GM18870 (cell line): Measurements from ENCODE around the gene CEMP1.
A peak's percentile ranks its signal among the peaks of the same experiment; 100 is the strongest.

Source experiments
- ATAC-seq: cut with Tn5 transposase; IDR thresholded peaks from one replicate; pipeline ENCODE4 v1.9.1; 2021; ENCODE audit warnings: moderate library complexity; ENCODE audit not compliant: unreplicated experiment

Gene CEMP1

DNA sequence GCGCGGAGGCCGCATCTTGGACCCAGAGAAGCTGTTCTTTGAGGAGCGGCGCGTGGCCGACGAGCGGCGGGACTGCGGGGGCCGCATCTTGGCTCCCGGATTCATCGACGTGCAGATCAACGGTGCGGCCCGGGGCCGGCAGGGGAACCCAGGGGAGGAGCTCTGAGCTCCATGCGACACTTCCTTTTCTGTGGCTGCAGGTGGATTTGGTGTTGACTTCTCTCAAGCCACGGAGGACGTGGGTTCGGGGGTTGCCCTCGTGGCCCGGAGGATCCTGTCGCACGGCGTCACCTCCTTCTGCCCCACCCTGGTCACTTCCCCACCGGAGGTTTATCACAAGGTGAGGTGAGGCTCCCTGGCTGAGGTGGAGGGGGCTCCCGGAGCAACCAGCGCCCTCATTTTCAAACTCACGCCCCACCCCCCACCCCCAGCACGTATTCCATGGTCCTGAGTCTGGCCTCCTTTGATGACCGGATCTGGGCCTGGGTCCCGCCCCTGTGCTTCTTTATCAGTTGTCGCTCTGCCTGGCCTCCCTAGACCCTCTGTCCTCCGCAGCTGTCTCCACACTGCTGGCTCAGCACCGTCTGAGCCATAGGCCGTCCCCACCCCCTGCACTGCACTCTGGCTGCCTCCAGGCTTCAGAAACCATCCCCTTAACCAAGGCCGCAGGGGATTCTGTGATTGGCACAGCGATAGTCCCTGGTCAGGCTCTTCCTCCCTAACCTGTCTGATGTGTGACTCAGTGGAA is 10.2 kb downstream of the CEMP1 start:
- ATAC-seq: no peak

DNA sequence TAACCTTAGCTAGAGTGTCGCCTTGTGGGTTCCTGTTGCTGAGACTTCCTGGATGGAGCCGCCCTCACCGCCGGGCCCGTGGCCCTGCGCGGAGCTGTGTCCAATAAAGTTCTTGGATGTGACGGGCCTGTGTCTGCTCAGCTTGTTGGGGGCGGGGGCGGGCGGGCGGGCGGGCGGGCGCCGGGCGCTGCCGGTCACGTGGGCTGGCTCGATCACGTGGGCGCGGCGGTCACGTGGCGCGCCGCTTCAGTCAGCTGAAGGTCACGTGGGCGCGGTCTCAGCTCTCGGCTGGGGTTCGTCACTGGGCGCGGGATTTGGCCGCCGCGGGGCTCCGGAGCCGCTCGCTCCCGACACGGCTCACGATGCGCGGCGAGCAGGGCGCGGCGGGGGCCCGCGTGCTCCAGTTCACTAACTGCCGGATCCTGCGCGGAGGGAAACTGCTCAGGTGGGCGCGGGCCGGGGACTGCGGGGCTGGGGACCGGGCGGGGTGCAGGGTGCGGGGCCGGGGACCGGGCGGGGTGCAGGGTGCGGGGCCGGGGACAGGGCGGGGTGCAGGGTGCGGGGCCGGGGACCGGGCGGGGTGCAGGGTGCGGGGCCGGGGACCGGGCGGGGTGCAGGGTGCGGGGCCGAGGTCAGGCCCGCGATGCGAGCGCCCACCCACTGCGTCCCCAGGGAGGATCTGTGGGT is 11.0 kb downstream of the CEMP1 start, which contains the start of gene AMDHD2:
TSS of gene AMDHD2 (plus strand) at position 275 of the 687 bp plus-strand sequence. CDS start at position 363, 88 bp downstream.
- ATAC-seq: no peak

DNA sequence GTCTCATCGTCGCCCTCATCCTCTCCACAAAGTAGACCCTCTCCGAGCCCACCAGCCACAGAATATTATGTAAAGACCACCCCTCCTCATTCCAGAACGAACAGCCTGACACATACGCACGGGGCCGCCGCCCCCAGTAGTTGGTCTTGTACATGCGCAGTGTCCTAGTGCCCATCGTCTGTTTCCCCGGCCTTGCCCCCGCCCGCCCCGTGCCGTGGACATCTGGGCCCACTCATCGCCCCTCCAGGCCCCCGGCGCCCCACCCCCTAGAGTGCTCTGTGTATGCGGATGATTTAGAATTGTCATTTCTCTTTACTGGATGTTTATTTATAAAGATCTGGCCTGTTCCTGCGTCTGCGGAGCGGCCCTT is 11.5 kb downstream of the CEMP1 start:
- no peak for ATAC-seq

DNA sequence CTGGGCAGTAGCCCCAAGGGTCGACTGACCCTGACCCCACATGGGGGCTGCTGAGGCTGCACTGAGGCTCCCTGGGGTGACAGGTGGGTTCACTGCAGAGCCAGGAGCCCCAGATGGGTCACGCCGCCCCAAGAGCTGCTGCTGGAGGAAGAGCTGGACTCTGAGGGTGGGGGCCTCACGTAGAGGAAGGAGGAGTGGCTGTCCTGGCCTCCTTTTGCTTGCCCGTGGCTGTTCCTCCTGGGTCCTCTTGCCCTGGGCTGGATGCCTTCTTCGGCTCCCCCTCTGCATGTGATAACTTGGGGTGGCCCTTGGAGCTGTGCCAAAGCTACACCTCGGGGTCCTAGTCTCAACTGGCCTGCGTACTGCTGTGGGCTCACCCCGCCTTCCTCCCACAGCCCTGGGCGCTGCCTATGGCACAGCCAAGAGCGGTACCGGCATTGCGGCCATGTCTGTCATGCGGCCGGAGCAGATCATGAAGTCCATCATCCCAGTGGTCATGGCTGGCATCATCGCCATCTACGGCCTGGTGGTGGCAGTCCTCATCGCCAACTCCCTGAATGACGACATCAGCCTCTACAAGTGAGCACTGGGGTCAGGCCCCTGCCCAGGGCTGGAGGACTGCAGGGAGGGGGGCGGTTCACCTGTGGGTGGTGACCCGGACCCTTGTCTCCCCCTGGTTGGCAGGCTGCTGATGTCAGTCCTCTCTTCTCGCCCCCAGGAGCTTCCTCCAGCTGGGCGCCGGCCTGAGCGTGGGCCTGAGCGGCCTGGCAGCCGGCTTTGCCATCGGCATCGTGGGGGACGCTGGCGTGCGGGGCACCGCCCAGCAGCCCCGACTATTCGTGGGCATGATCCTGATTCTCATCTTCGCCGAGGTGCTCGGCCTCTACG is 12.1 kb downstream of the CEMP1 start:
- no peak for ATAC-seq

DNA sequence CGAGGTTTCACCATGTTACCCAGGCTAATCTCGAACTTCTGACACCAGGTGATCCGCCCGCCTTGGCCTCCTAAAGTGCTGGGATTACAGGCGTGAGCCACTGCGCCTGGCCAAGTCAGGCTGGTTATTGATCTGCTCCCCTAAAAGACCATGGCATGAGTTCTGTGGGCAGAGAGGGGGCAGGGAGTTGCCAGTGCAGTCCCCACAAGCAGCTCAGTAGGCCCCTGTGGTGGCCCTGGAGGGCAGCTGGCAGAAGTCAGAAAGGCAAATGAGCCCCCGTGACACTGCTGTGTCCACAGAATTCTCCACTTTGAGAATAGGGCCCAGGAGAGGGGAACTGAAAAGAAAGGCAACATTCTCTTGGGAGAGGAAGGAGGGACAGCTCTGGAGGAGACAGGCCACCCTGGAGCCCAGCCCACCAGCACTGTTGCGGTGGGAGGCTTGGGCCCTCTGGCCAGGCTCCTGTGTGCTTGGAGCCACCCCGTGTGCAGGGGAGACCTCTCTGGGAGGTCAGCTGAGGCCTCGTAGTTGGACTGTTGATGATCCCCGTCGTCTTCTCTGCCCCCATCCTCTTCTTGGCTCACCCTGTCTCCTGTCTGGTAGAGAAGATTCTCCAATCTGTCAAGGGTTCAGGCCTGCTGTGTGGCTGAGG is 13.1 kb downstream of the CEMP1 start:
- ATAC-seq: no peak

DNA sequence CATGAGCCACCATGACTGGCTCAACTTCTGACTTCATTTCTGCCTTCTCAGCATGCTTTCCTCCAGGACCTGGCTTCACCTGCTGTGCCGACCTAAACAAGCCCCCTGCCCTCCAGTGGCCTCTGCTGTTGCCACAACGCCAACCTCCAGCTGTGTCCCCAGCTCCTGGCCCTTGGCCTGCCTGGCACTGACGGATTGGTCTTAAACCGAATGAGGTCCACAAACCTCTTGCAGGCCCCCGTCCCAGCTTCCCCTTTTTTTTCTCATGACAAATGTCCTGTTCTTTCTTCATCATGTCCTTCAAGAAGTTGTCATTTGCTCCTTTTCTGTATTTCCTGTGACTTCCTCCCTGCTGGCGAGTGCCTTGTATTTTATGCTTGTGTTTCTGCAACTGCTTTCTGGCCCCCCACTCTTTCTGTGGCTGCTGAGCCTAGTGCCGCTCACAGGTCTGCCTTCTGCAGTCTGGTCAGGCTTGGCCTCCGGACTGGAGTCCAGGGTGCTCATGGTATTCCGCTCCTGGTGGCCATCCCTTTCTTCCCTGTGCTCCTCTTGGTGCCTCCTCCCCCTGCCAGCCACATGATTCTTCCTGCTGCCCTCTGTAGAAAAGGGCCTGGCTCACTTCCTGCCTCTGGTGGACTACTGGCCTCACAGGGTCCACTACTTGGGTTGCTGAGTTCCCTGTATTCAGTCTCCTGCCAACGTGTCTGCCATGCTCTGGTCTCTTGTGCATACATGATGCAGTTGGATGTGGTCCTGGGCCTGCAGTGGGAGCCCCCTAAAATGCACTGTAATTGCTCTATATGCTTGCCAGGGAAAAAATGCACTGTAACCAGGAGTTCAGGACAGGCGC is 14.6 kb downstream of the CEMP1 start:
- ATAC-seq: no peak

DNA sequence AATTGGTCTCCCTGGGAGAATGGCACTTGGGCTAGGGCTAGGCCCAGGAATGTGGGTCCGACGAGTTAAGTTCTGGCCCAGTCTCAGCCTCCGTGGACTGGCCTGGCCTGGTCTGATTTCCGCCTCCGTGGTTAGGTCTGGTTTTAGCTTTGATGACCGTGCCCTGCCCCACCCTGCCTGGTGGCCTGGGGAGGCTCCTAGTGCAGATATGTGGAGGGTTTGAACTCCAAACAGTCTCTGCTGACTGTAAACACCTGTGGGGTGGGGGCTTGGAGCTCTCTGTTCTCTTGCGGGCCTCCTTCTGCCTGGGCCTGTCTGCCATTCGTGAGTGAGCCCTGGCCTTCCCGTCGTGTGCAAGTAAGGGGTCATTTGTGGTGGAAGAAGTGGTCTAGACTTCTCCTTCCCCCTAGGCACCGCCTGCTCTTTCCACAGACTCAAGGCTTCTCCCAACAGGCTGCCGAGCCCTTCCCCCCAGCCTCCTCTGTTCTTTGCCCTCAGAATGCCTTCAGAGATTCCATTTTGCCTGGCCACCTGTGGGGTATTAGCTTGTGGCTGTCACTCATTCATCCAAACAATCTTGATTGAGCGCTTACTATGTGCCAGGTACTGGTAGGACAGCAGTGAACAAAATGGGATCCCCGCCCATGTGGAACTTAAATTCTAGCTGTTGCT is 15.9 kb downstream of the CEMP1 start:
- no peak for ATAC-seq

DNA sequence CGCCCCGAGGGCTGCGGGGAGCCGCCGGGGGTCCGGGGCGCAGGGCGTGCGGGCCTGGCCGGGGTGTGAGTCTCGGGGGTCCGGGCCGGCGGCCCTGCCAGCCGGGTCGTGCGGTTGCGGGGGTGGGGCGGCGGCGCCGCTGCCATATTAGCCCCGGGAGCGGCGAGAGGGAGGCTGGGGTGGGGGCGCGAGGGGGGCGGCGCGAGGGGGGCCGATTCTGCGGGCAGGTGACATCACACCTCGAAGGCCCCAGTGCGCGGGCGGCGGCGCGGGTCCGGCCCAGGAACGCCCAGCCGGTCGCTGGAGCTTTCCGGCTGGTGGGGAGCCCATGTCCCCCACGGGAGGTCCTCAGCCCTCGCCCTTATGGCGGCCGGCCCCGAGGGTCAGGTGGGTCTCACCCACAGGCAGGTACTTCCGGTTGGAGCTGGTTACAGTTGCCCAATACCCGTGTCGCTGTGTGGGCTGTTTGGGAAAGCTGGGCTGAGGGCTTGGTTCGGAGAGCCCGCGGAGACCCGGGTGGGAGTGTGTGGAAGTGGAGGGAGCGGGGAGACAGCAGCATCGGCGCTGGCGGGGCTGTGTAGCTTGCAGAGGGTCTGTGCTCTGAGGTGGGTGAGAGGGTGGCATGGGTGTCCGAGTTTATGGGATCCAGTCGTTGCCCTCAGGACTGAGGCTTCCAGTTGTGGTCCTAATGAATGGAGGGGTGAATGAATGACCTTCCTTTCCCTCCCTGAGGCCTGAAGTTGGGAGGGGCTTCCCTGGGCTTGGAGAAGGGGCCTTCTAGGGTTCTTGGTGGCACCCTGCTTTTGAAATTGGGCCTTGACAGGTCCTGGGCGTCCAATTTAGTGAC is 16.7 kb downstream of the CEMP1 start:
- no peak for ATAC-seq

DNA sequence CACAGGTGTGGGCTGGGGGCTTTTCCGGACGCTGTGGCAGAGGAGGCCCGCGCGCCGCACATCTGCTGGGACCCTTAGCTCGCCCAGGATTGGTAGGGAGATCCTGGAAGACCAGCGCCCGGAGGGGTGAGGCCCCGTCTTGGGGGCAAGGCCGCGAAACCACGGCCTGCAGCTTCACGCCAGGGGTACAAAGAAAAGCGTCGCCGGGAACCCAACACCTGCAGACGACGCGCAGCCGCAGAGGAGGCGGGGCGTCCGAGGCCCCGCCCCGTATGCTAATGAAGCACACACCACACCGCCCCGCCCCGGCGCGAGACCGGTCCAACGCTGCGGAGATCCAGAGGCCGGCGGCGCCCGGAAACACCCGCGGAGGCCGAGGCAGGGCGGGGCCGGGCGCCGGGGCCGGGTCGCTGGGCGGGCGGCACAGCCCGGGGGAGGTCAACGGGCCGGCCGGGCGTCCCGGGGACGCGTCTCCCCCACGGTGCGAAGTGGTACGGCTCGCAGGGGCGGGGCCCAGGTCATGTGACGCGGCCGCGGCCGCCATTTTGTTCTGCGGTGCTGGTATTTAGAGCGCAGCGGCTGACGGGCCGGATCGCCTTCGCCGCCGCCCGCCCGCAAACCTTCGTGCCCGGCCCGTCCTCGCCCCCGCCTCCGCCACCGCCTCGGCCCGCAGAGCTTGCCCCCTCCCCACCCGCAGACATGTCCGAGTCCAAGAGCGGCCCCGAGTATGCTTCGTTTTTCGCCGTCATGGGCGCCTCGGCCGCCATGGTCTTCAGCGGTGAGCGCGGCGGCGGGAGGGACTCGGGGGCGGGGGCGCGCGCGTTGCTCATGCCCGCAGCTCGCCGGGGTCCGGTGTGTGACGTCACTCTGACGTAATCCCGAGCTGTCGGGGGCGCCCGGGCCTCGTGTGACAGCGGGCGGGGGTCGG is 17.5 kb downstream of the CEMP1 start, which contains the start of gene ATP6V0C:
TSS of gene ATP6V0C (plus strand) at position 548 of the 928 bp plus-strand sequence. CDS start at position 700, 152 bp downstream.
- peak; percentile 40 for ATAC-seq

DNA sequence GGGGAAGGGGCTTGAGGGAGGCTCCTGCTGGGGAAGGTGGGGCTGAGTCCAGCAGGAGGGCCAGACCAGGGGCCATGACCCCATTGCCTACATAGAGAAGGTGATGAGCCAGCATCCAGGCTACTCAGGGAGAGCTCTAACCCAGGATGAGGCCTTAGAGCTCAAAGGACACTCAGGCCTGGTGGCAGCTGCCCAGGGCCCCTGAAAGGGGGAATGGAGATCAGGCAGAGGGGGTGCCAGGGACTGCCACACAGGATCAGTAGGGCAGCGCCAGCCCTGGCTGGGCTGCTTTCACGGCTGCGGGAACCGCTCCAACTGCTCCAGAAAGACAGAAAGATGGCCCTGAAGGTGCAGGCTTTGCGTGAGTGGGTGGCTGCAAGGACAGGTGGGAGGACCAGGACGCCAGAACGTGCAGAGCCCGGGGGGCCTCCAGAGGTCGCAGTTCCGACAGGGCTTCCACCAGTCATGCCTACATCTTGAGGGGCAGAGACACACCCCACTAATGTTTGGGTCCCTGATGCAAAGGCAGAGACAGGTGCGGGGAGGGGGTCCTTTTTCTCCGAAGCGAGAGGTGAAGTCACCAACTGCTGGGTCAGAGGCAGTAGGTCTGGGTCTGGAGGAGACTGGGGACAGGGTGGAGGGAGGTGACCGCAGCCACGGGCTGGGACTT is 18.3 kb downstream of the CEMP1 start:
- no peak for ATAC-seq

DNA sequence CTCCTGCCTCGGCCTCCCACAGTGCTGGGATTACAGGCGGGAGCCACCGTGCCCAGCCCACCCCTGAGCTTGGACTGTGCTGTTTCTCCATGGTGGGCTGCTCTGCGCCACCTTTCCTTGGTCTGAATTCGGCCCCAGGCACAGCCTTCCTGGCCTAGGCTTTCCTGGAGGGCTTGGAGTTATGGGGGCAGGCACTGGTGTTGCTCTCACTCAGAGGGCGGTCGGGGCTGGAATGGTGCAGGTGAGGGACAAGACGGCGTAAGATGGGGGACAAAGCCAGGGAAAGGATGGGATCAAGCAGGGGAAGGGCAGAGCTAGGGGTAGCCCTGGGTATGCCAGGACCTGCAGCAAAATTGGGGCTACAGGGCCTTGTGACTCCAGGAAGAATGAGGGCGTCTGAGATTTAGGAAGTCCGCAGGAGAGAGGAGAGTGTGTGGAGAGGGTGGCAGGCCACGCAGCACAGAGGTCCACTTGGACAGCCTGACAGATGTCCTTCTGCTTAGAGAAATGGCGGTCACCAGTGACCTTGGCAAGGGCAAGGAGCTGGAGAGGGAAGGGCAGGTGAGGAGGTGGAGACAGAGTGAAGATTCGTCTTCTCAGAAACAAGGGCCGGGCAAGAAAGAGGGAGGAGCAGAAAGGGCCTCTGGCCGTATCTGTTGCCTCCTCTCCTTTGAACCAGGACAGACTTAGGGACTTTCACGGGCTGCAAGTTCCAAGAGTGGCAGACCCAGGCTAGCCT is 19.0 kb downstream of the CEMP1 start:
- no peak for ATAC-seq

DNA sequence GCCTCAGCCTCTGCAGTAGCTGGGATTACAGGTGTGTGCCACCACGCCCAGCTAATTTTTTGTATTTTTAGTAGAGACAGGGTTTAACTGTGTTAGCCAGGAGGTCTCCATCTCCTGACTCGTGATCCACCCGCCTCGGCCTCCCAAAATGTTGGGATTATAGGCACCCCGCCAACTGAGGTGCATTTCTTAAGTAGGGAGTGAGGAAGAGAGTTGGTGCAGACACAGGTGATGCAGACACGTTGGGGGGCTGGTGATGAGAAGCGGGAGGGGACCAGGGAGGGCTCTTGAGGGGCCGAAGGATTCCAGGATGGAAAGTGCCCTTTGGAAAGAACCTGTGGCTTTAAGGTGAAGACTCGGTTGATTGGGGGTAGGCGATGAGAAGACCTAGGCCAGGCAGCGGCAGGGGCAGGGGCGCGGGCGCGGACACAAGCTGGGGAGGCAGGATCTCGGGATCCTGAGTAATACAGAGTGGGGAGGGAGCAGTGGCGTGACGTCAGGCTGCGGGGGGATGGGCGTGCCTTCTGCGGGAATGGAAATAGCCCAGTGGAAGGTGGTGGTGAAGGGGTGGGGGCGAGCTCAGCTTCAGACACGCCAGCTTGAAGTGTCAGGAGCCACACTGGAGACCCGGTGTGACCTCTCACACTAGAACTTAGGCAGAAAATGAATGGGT is 19.9 kb downstream of the CEMP1 start:
- no peak for ATAC-seq

DNA sequence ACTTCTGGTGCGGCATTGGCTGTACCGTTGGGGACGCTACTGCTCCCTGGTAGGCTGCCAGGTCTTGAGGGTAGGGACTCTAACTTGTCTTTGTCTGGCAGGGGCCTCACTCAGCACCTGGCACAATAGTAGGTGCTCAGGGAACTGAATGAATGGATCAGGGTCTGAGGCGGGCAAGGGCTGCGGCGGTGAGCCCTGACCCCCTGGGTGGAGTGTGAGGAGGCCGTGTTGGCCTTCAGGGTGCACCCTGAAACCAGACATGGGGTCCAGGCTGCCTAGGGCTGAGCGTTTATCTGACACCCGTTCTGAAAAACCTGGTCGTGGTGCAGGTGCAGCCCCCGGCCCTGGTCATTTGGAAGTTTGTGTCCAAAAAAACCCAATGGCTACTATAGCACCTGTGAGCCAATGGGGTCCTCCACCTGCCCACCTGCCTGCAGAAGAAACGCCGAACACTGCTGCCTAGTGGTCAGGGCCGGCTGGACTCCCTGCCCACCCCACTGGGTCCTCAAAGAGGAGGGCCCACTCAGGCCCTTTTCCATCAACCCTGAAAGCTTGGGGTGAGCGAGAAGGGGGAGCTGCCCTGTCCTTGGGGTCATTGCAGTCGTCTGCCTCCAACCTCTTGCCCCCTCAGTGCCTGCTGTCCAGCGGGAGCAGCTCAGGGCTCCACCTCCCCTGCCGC is 22.3 kb downstream of the CEMP1 start:
- ATAC-seq: no peak

DNA sequence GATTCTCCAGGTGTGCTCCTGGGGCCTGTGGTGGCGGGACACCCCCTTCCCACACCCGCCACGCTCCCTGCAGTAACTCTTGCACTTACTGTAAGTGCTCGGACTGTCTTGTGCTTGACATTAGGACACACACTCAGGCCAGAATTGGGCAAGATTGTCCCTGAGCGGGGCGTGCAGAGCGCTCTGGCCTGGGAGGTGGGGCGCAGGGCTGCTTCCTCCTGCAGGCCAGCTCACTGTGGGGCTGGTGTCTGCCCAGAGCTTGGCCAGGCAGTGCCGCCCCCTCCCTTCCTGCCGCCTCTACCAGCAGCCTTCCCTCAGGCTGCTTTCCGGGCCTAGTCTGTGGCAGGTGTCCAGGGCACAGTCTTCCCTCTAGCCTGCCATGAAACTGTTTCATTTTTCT is 23.5 kb downstream of the CEMP1 start:
- no peak for ATAC-seq

DNA sequence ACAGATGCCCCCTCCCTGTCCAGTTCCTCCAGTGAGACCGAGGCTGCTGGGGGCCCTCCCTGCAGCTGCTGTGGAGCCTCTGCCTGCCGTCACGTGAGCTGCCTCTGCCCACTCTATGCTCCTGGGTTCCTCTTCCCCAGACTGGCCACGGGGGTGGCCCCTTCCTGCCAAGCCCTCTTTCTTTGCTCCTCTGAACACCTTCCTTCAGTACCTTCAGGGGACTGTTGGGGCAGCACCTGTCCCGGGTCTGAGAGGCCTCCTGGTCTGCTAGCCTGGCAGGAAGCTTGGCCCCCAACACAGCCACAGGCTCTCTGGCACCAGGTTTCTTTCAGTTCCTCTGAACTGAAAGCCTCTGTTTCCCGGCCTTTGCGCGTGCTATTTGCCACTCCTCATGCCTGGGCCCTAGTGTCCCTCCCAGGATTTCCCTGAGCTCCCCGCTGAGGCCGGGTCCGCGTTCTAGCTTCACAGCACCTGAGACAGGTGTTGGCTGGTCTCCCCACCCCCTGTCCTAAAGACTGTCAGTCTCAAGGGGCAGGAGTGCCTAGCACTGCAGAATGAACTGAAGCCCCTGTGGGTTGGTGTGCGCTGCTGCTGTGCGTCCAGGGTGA is 24.1 kb downstream of the CEMP1 start:
- no peak for ATAC-seq
